NCI-H748 treated with DMSO at 0.1 percent for 48 hours (cell line): ENCODE data around the gene ZCCHC4.
"Not testable (repeated sequence)": the region's sequence is repeated elsewhere in the genome, so short reads cannot be mapped to it uniquely, and the experiment has no call there.

ENCODE experiments used
- DNase-seq: peaks from one replicate; lab custom pipeline; 2025; lab: John Stamatoyannopoulos, UW

ZCCHC4 gene

GRCh38 chr4:25321703-25322102 lies 9.1 kb downstream of the ZCCHC4 start:
- no peak for DNase-seq

- DNase-seq: not testable (repeated sequence)
Measured at GRCh38 chr4:25328463-25328862, 15.9 kb downstream of the ZCCHC4 start.

- no peak for DNase-seq
Measured at GRCh38 chr4:25330335-25330734, 17.8 kb downstream of the ZCCHC4 start.

GRCh38 chr4:25330905-25331808 lies 18.6 kb downstream of the ZCCHC4 start:
- DNase-seq: no peak

GRCh38 chr4:25343671-25344070 lies 31.1 kb downstream of the ZCCHC4 start:
- DNase-seq: no peak

GRCh38 chr4:25345744-25346143 lies 33.2 kb downstream of the ZCCHC4 start:
- DNase-seq: no peak

DNA sequence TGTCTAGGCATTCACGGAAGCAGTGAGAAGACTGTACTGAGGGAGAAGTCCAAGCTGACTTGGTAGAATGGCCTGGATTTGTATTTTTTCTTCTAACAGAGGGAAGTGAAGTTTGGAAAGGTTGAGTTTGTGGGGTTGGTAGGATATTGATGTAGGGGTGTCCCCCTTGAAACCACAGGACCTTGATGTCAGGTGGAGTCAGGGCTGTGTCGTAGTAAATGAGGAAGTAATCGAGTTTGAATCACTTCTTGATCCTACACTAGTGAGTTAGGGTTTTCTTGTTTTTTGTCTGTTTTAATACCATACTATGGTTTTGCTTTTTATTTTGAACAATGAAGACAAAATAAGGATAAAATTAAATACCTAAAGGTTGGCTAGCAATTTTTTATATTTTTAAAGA lies 34.3 kb downstream of the ZCCHC4 start:
- DNase-seq: no peak

DNA sequence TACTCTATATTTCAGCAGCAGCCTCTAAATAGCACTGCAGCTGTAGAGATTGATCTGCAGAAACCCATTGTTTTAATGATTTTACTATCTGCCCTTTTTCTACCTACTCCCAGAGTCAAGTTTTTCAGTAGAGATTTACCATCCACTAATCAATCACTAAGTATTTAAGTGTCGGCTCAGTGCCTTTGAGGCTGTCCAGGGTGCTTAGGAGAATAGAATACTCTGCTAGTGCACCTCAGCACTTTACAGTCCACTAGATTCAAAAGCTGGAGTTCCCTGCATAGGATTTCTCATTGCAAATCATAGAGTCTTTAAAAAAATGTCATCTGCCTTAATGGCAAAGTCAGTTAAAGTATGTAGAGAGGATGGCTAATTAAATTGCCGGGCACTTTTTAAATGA lies 34.9 kb downstream of the ZCCHC4 start:
- no peak for DNase-seq

GRCh38 chr4:25347971-25348370 lies 35.4 kb downstream of the ZCCHC4 start:
- no peak for DNase-seq

DNA sequence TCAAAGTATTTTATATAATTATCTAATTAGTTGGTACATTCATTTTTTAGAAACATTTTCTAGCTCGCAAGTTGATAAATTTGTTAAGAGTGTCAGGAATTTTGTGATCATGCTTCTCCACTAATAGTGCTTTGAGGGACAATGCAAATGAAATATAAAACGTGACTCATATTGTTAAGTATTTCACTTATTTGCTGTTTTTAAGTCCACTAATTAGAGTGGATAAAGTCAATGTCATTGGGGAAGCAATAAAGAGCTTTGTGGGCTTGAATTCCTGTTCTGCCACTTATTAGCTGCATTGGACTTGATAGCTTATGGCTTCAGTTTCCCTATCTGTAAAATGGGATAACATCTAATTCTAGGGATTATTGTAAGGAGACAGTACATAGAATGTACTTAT lies 38.0 kb downstream of the ZCCHC4 start:
- no peak for DNase-seq

- no peak for DNase-seq
Measured at GRCh38 chr4:25351777-25352416, 39.3 kb downstream of the ZCCHC4 start.

GRCh38 chr4:25356068-25356467 lies 43.5 kb downstream of the ZCCHC4 start:
- no peak for DNase-seq

DNA sequence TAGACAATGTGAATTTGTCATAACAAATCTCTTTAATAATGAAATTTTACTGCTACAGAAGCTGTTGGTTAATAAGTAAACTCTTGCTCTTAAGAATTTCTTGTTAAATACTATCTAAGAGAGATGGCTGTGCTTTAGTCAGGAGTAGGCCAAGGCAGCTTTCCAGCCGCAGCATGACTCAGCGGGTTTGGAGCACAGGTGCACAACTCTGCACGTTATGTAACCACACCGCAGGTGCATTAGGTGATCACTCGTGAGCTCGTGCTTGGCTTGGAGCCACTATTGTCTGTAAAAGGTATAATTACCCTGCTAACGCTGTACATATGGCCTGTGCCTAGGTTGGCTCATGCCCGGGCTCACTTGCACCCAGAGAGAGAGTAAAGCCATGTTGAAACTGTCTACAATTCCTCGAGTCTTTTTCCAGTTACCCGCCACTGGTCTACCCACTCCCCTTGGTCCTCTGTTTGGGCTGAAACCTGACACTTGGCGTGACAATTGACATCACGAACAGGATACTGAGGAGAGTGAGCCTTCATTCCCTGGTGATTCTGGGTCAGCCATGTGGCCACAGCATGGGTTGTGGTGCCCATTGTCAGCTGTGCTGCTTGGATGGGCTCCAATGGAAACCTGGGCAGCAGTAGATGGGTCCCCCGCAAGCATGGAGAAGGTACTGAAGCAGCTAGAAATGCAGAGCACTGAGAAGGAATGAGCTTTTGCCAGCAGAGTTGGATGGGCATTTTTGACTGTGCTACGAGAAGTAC lies 46.1 kb downstream of the ZCCHC4 start:
- DNase-seq: no peak

DNA sequence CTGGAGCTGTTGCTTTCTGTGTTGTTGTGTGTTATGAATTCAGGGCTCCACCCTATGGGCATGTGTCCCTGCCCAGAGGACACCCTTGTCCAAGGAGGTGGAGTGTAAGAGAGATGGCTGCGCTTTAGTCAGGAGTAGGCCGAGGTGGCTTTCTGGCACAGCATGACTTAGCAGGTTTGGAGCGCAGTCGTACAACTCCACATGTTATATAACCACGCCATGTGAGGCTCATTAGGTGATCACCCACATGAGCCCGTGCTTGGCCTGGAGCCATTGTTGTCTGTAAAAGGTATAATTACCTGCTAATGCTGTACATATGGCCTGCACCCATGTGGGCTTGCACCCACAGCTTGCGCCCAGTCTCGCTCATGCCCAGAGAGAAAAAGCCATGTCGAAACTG lies 48.7 kb downstream of the ZCCHC4 start:
- no peak for DNase-seq

DNA sequence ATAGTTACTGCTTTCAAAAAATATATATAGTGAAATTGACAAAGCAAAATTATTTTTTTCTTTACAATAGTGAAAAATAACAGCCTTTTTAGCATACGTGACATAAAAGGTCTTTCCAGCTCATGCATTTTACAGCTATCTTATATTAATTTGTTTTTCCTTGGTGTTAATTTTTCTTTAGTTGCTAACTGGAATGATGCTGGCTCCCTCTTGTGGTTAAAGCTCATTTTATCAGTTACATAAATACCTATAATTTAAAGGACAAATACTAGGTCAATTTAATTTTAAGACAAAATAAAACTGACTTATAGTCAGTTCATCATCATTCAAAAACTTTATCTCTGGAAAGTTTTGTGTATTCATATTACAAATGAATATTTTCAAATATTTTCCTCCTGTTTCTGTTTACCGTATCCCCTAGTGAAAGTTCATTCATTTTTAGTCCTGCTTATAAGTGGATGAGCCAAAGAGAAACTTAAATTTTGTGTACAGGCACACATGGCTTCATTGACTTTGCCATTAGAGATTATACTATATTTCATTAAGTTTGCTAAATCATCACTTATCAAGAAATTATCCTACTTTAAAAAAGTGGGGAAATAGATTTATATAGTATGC lies 54.5 kb downstream of the ZCCHC4 start:
- peak; percentile 19 for DNase-seq

DNA sequence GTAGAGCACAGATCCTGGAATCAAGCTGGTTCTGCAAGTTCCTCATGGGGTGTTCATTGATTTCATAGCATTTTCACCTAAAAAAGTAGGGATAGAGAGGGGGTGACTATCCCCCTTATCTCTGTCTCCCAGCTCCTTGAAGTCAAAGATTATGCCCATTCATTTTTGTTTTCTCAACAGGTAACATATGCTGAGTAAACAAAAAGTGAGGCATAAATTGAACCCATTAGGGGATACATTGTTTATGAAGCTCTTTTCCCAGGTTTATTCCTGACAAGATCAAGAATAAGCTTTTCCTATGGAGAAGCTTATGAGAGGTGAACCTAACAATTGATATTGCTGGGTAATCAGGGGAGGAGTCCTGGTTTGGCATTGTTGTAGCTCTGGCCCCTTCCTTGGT lies 55.3 kb downstream of the ZCCHC4 start:
- DNase-seq: no peak

DNA sequence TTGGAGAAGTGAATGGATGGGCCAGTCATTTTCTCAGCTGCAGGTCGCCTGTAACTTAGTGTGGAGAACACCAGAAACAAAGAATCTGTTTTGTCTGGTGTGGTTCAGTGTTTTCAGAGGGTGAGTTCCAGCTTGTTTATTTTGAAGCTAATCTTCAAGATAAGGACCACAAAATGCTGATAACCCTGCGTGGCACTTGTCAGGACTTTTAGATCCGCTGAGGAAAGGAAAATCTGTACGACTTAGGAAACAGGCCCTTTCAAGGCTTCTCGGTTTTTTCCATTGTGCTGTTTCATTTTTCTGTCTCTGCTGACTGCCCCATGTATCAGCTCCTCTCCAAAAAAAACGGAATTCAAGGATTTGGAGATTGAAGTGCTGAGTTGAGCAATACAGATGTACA lies 55.7 kb downstream of the ZCCHC4 start:
- no peak for DNase-seq

DNA sequence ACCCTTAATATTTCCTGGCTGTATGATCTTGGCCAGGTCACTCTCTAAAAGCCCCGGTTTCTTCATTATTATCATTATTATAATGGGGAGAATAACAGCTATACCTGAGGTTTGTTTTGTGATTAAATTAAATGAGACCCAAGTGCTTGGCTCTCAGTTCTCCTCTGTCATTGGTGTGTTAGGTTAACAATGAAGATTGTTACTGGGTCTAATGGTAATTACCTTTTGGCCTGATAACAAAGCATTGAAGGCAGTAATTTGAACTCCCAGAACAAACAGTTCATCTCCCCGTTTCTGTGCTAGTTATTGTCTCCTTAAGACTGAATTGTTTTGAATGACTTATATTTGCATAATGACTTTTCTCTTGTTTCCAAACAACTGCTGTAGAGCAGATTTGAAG lies 57.7 kb downstream of the ZCCHC4 start:
- peak; percentile 64 for DNase-seq

- not testable (repeated sequence) for DNase-seq
Measured at GRCh38 chr4:25372549-25372948, 60.0 kb downstream of the ZCCHC4 start.

- peak; percentile 75 for DNase-seq
Measured at GRCh38 chr4:25376754-25377571, 64.4 kb downstream of the ZCCHC4 start, which contains the start of gene ANAPC4. TSS of gene ANAPC4 (plus strand) at chr4:25377263. CDS start at chr4:25377428, 165 bp downstream.
